DOHH2 (cell line): Measurements from ENCODE around the gene FAM89B.

Experiments used
- H3F3A ChIP-seq: fragments of 200-600 bp; sonication (generic), shearing (Covaris generic); 2 replicates; pipeline ENCODE4 v1.6.0; 2016; ENCODE audit warnings: antibody characterized with exemption, mild to moderate bottlenecking; ENCODE audit not compliant: control insufficient read depth, insufficient read depth
- H3K27ac ChIP-seq: fragments of 200-600 bp; sonication (generic); 2 replicates; pipeline ENCODE4 v1.5.1; 2014; ENCODE audit warnings: low read depth, mild to moderate bottlenecking, low read length, moderate library complexity
- H3K27me3 ChIP-seq: fragments of 200-600 bp; sonication (generic); 2 replicates; pipeline ENCODE4 v1.6.1; 2014; ENCODE audit warnings: mild to moderate bottlenecking, low read length, mixed read lengths; ENCODE audit not compliant: control insufficient read depth
- H3K36me3 ChIP-seq: fragments of 200-600 bp; sonication (generic); 2 replicates; pipeline ENCODE4 v1.6.1; 2014; ENCODE audit warnings: mild to moderate bottlenecking, low read length, moderate library complexity, mixed read lengths; ENCODE audit not compliant: control insufficient read depth
- H3K4me1 ChIP-seq: fragments of 200-600 bp; sonication (generic); 2 replicates; pipeline ENCODE4 v1.6.1; 2014; ENCODE audit warnings: mild to moderate bottlenecking, low read length, mixed read lengths; ENCODE audit not compliant: control insufficient read depth
- H3K4me2 ChIP-seq: fragments of 200-600 bp; sonication (generic); 2 replicates; pipeline ENCODE4 v1.6.0; 2014; ENCODE audit warnings: mild to moderate bottlenecking, low read length, moderate library complexity
- H3K4me3 ChIP-seq: fragments of 200-600 bp; sonication (generic); 2 replicates; pipeline ENCODE4 v1.5.1; 2014; ENCODE audit warnings: mild to moderate bottlenecking, low read length, mixed read lengths
- H3K79me2 ChIP-seq: fragments of 200-600 bp; sonication (generic); 2 replicates; pipeline ENCODE4 v1.6.1; 2014; ENCODE audit warnings: mild to moderate bottlenecking, low read length, mixed read lengths; ENCODE audit not compliant: control insufficient read depth
- H3K9me2 ChIP-seq: fragments of 200-600 bp; sonication (generic); replicated peaks from 2 replicates; pipeline ENCODE4 v1.6.1; 2014; ENCODE audit warnings: mild to moderate bottlenecking, low read length, mixed read lengths; ENCODE audit not compliant: control insufficient read depth
- H3K9me3 ChIP-seq: fragments of 200-600 bp; sonication (generic); 2 replicates; pipeline ENCODE4 v1.6.1; 2014; ENCODE audit warnings: antibody characterized with exemption, low read length, mixed read lengths; ENCODE audit not compliant: control insufficient read depth, insufficient read depth
- H4K20me1 ChIP-seq: fragments of 200-600 bp; sonication (generic); 2 replicates; pipeline ENCODE4 v1.6.0; 2014; ENCODE audit warnings: low read depth, mild to moderate bottlenecking, antibody characterized with exemption, low read length, moderate library complexity; ENCODE audit not compliant: control insufficient read depth, insufficient read depth
- EZH2phosphoT487 ChIP-seq: fragments of 200-600 bp; sonication (generic); IDR thresholded peaks from 2 replicates; pipeline ENCODE4 v1.6.1; 2017; ENCODE audit warnings: borderline replicate concordance, mild to moderate bottlenecking, antibody characterized with exemption, low read length, moderate library complexity, mixed read lengths
- TF ChIP-seq, protein P1 (sequence below): fragments of 200-600 bp; sonication (generic); IDR thresholded peaks from one replicate; pipeline ENCODE4 v1.5.1; 2014; ENCODE audit warnings: antibody characterized with exemption, mild to moderate bottlenecking, low read depth, low read length; ENCODE audit not compliant: poor library complexity, severe bottlenecking

Gene FAM89B

DNA sequence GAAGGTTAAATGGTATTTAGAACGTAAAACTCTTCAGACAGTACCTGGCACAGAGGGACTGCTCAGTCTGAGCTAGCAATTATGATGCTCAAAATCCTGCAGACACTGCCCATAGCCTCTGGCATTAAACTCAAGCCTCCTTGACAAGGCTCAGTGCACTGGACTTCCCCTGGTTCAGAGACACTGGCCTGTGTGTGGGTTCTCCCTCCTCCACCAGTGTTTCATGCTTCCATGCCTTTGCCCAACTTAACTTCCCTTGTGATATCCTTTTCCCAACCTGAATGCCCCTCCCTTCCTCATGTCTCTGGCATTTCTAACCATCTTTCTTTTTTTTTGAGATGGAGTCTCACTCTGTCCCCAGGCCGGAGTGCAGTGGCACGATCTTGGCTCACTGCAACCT lies 23.2 kb upstream of the FAM89B start:
- H3K27me3 ChIP-seq = no peaks in the 10 kb centered on the region
- TF ChIP-seq, protein P1, sequence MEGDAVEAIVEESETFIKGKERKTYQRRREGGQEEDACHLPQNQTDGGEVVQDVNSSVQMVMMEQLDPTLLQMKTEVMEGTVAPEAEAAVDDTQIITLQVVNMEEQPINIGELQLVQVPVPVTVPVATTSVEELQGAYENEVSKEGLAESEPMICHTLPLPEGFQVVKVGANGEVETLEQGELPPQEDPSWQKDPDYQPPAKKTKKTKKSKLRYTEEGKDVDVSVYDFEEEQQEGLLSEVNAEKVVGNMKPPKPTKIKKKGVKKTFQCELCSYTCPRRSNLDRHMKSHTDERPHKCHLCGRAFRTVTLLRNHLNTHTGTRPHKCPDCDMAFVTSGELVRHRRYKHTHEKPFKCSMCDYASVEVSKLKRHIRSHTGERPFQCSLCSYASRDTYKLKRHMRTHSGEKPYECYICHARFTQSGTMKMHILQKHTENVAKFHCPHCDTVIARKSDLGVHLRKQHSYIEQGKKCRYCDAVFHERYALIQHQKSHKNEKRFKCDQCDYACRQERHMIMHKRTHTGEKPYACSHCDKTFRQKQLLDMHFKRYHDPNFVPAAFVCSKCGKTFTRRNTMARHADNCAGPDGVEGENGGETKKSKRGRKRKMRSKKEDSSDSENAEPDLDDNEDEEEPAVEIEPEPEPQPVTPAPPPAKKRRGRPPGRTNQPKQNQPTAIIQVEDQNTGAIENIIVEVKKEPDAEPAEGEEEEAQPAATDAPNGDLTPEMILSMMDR = no peak
- no peak for TF ChIP-seq EZH2phosphoT487
- no peaks in the 10 kb centered on the region for H4K20me1 ChIP-seq
- no peaks in the 10 kb centered on the region for H3K79me2 ChIP-seq
- peaks cover 24% of the 10 kb centered on the region for H3F3A ChIP-seq
- no peaks in the 10 kb centered on the region for H3K9me3 ChIP-seq
- H3K9me2 ChIP-seq = no peaks in the 10 kb centered on the region
- no peak overlapping the region for H3K4me2 ChIP-seq
- peaks cover 71% of the 10 kb centered on the region for H3K4me1 ChIP-seq
- H3K27ac ChIP-seq = no peak overlapping the region
- H3K36me3 ChIP-seq = no peaks in the 10 kb centered on the region
- no peak overlapping the region for H3K4me3 ChIP-seq

DNA sequence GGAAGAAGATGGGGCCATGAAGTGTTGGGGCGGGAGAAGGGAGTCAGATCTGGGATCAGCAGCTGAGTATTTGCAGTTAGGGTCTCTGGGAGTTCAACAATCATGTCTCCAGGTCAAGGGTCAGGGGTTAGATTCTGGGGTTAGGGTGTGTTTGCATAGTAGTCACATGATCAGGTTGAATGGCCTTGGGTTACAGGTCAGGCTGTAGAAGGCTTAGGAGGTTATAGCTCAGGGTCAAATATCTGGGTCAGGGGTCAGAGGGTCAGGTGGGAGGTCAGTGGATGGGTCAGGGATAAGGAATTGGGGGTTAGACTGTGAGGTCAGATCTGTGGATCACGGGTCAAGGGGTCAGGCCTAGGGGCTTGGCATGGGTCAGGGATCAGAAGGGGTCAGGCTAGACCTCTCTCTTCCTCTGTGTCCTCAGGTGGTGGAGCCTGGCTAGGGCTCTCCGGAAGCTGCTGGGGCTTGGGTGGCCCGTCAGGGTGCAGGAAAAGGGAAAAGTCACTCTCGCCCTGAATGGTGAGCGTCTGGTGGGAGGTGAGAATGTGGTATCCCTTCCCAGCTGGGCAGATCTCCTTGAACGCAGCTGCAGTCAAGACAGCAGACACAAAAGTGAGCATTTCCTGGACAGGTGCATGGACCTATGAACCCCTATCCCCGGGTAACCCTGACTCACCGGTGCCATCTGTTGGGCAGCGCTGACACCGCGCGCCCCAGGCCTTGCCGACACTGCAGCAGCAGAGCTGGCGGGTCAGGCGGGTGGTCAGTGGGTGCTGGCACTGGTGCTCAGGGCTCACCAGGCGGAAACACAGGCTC lies 20.6 kb upstream of the FAM89B start:
- no peaks in the 10 kb centered on the region for H3K9me3 ChIP-seq
- TF ChIP-seq EZH2phosphoT487 = no peak
- TF ChIP-seq, protein P1 = peak; percentile 95
- H3F3A ChIP-seq = peaks cover 13% of the 10 kb centered on the region
- H3K4me2 ChIP-seq = peak overlapping the region; percentile 54
- H3K27ac ChIP-seq = peak overlapping the region; percentile 44; the same call in 1 of the 2 replicates
- no peaks in the 10 kb centered on the region for H3K79me2 ChIP-seq
- no peaks in the 10 kb centered on the region for H4K20me1 ChIP-seq
- no peaks in the 10 kb centered on the region for H3K9me2 ChIP-seq
- H3K4me3 ChIP-seq = peak overlapping the region; percentile 31
- H3K36me3 ChIP-seq = no peaks in the 10 kb centered on the region
- peaks cover 60% of the 10 kb centered on the region for H3K4me1 ChIP-seq
- H3K27me3 ChIP-seq = no peaks in the 10 kb centered on the region

DNA sequence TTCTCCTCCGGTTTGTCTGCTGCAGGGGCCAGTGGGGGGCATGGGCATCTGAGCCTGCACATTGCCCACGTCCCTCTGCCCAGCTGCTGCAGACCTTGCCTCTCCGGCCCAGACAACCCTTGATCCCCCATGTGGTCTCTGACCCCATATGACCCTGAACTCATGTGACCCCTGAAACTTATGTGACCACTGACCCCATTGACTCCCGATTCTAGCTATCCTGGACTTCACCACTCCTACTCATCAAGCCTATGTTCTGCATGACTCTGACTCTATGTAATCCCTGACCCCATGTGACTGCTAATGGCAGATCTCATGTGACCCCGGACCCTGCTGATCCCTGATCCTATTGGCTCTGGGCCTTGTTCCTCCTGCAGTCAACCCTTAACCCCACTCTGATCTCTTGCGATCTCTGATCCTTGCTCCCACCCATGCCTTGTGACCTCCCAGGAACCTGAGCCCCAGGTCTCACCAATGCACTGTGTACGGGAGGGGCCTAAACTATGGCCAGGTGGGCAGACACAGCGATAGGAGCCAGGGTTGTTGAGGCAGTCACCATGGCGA lies 19.9 kb upstream of the FAM89B start:
- Histone ChIP-seq H4K20me1 (no peaks in the 10 kb centered on the region), H3K36me3 (no peaks in the 10 kb centered on the region), H3K9me2 (no peaks in the 10 kb centered on the region), H3K27me3 (no peaks in the 10 kb centered on the region), H3F3A (peaks cover 8% of the 10 kb centered on the region), H3K79me2 (no peaks in the 10 kb centered on the region), H3K4me2 (peak overlapping the region; percentile 54; the same call in 1 of the 2 replicates), H3K4me1 (peaks cover 53% of the 10 kb centered on the region), H3K4me3 (no peak overlapping the region), H3K9me3 (no peaks in the 10 kb centered on the region), H3K27ac (no peak overlapping the region)
- TF ChIP-seq, protein P1 = peak; percentile 55
- no peak for TF ChIP-seq EZH2phosphoT487
